ES-I3 (cell line): Measurements from ENCODE around the gene LPIN1.

Experiments
- H3K36me3 ChIP-seq: 2 replicates; pipeline ENCODE4 v1.6.1; 2013; ENCODE audit warnings: mild to moderate bottlenecking, low read length, control low read depth, moderate library complexity; ENCODE audit not compliant: insufficient read depth
- H3K4me1 ChIP-seq: 2 replicates; pipeline ENCODE4 v1.6.1; 2013; ENCODE audit warnings: mild to moderate bottlenecking, control low read depth, low read length; ENCODE audit not compliant: insufficient read depth
- H3K9ac ChIP-seq: 2 replicates; pipeline ENCODE4 v1.6.1; 2013; ENCODE audit warnings: low read depth, mild to moderate bottlenecking, low read length, moderate library complexity
- H3K9me3 ChIP-seq: 2 replicates; pipeline ENCODE4 v1.6.1; 2013; ENCODE audit warnings: mild to moderate bottlenecking, low read length, moderate library complexity; ENCODE audit not compliant: control insufficient read depth, insufficient read depth

The LPIN1 gene

DNA sequence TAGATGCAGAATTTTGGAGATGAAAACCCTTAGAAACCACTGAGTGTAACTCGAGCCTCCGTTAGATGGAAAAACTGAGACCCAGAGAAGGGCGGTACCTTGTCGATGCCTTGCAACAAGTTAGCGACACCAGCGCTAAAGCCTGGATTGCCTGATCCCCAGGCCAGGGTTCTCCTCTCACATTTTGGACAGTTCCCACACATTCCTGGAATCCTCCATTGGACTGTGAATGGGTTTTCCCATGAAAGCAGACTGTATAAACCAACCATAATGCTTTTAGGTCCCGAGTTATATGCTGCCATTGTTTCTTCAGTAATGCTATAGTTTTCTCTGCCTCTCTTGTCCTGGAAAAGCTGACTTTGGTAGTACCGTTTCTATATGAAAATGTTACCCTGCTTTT lies 37.1 kb upstream of the LPIN1 start:
- H3K9me3 ChIP-seq = no peaks in the 10 kb centered on the region; the same call in 1 of the 2 replicates
- H3K9ac ChIP-seq = no peak overlapping the region
- H3K4me1 ChIP-seq = no peaks in the 10 kb centered on the region
- H3K36me3 ChIP-seq = no peaks in the 10 kb centered on the region

DNA sequence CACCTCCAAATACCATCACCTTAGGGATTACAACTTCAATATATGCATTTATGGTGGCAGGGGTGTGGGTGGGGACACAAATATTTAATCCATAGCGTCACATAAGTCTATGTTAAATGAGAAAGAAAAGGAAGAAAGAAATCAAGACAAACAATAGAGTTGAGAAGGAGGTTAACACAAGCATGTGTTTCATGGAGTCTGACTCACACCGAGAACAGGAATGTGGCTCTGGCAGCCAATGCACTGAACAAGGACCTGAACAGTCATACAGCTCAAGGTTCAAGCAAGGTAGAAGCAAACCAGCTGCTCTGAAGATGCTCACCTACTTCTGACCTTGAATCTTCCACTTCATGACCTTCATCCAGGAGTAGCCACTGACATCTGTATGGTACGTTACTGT lies 36.2 kb upstream of the LPIN1 start:
- Histone ChIP-seq H3K9ac (no peak overlapping the region), H3K9me3 (no peaks in the 10 kb centered on the region; the same call in 1 of the 2 replicates), H3K4me1 (no peaks in the 10 kb centered on the region), H3K36me3 (no peaks in the 10 kb centered on the region)

DNA sequence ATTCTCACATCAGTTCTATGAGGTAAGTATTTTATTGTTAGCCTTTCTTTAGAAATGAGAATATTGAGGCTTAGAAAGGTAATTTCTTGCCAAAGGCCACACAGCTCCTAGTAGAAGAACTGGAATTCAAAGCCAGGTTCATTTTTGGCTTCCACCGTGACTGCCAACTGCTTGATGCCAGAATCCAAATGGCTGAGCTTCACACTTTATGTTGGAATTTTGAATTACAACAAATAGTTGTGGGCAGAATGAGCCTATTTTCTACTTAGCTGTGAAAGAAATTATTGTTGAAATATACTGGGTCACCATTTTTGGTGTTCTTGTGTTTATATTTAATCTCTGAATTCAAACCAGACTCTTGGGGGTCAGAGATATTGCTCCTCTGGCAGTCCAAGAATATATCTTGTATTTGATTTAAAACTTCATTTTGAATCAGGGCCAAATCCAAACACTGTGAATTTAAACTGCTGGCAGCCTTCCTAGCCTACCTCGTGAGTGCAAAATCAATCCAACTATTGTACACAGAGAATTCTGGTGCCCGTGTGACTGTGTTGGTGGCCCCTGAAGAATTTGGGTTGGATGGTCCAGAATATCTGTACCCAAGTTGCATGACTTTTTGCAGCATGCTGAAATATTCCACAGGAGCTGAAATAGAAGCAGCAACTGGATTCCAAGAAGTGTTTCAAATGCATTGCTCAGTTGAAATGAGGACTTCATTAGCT lies 35.6 kb upstream of the LPIN1 start:
- H3K9me3 ChIP-seq = no peaks in the 10 kb centered on the region; the same call in 1 of the 2 replicates
- H3K9ac ChIP-seq = no peak overlapping the region
- H3K4me1 ChIP-seq = no peaks in the 10 kb centered on the region
- H3K36me3 ChIP-seq = no peaks in the 10 kb centered on the region

DNA sequence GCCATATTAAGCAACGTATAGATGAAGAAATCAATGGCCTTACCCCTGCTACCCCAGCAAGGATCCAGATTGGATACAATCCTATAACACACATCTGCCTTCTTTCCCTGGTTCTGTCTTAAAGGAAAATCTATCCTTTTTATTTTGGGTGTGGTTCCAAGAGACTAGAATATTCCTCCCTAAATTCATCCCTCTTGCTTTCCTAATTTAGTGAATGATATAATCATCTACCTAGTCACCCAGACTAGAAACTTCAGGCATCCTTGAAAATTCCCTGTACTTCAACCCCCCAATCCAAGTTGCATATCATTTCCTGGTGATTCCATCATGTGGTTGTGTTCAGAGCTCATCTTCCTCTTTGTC lies 35.1 kb upstream of the LPIN1 start:
- Histone ChIP-seq H3K36me3 (no peaks in the 10 kb centered on the region), H3K9ac (no peak overlapping the region), H3K9me3 (no peaks in the 10 kb centered on the region; the same call in 1 of the 2 replicates), H3K4me1 (no peaks in the 10 kb centered on the region)

DNA sequence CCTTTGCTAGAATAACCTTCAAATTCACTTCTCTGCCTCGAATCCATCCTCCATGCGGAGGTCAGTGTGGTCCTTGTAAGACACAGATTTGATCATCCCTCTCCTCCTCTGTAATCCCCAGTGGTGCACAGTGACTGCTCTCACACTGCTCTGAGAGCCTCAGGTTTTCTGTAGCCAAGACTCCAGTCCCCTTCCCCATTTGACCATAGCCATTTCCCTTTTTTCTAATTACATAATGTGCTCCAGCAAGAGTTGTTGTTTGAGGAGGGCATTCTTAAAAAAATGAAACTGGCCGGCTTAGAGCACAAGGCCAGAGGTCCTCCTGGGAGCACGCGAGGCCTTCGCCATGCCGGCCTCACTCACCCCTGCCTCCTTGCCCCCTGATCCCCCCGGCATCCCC lies 34.7 kb upstream of the LPIN1 start:
- H3K36me3 ChIP-seq = no peaks in the 10 kb centered on the region
- no peaks in the 10 kb centered on the region for H3K4me1 ChIP-seq
- no peak overlapping the region for H3K9ac ChIP-seq
- no peaks in the 10 kb centered on the region; the same call in 1 of the 2 replicates for H3K9me3 ChIP-seq

DNA sequence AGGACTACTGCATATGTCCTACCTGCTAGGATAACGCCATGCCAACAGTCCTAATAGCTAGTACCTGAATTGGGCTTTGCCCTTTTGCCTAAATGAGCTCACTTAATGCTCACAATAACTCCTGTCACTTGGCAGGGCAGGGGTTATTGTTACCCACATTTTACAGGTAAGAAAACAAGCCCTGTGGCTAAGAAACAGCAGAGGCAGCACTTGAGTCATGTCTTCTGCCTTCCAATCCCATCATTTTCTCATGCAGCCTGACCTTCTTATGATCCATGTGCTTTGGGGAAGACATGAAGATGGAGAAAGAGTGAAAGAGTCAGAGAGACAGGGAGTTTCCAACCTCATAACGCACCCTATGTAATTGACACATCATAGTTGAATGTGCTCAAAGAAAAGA lies 33.6 kb upstream of the LPIN1 start:
- Histone ChIP-seq H3K9ac (no peak overlapping the region), H3K36me3 (no peaks in the 10 kb centered on the region), H3K9me3 (no peaks in the 10 kb centered on the region), H3K4me1 (no peaks in the 10 kb centered on the region)

DNA sequence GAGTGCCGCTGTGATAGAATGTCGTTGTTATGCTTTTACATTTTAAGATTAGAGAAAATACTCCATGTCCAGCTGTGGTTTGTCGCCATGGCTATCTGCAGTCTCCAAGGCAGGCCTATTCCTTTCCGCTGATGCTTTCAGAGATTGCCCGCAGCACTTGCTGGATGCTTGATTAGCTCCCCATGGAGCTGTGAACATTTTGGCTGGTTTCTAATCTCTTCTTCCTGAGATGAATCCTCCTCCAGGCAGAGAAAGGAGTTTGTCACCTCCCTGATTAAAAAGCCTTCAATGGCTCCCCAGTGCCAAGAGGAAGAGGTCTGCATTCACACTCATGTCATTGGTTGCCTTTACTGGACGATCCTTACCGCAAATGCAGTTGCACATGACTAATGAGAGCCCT lies 32.6 kb upstream of the LPIN1 start:
- H3K9ac ChIP-seq = no peak overlapping the region
- no peaks in the 10 kb centered on the region for H3K9me3 ChIP-seq
- no peaks in the 10 kb centered on the region for H3K4me1 ChIP-seq
- H3K36me3 ChIP-seq = no peaks in the 10 kb centered on the region

DNA sequence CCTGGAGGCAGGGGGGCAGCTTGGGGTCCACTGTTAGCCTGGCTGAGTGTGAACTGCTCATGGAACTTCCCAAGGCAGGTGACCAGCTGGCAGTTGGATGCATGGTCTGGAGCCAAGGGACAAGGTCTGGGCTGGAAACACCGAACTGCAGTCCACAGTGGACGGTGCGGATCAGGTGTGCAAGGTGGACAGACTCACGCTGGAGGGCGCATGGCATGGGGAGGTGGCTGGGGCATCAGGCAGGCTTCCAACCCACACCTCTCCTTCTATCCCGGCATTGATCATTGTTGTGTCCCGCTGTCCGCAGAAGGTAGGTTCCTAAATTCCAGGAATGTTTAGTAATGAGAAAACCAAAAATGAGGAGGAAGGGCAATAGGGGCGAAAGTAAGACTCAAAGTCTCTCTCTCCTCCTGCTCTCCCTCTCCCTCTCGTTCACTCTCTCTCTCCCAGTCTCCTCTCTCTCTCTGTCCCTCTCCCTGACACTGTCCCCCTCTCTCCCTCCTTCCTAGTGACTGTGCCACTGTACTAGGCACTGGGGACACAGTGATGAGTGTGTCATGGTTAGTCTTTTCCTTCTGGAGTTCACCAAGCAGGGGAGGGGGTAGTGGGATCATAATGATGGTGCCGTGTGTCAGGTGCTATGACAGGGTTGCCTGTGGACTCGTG lies 30.3 kb upstream of the LPIN1 start:
- Histone ChIP-seq H3K9ac (no peak overlapping the region), H3K4me1 (no peaks in the 10 kb centered on the region), H3K36me3 (no peaks in the 10 kb centered on the region)

DNA sequence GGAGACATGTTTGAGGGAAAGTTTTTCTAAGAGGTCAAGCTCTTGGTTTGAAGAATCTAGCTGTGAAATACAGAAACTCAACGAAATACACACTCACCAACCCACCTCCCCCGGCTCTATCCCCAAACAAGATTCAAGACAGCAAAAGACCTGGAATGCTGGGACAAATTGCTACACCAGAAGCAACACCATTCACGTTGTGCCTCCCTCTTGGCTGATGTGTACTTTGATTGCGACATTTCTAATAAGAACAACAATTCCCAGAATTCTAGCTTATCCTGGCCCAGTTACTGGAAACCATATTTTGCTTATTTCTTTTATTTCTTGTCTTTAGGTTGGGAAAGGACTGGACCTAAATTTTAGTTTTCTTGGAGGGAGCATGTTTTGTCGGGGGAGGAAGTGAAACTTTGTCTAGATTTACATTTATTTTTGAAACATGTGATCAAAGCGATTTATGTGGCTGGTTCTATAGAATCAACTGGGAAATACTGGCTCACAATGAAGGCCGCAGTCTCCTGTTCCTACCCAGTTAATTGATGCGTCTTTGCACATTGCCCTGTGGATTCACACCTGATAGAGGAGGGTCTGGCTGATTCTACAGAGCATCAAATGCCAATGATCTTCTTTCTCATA lies 29.6 kb upstream of the LPIN1 start:
- H3K9me3 ChIP-seq = no peaks in the 10 kb centered on the region
- H3K36me3 ChIP-seq = no peaks in the 10 kb centered on the region
- H3K4me1 ChIP-seq = no peaks in the 10 kb centered on the region
- H3K9ac ChIP-seq = no peak overlapping the region

More for the DNA sequence above, 30.3 kb upstream of the LPIN1 start:
- no peaks in the 10 kb centered on the region for H3K9me3 ChIP-seq

DNA sequence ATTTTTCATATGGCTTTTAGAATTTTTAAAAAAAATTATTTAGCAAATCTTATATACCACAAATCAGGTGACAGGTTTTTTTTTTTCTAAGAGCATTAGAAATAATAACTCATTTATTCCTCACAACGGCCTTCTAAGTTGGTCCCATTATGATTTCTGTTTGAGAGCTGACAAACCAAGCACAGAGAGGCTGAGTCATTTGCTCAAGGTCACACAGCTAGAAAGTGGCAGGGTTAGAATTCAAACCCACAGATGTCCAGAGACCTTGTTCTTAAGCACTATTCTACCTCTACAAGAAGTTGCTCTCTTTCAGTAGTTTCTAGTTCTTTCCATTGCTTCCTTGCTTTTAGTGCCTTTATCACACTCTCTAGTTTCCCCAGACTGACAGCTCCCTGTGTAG lies 28.8 kb upstream of the LPIN1 start:
- H3K9me3 ChIP-seq = no peaks in the 10 kb centered on the region
- H3K36me3 ChIP-seq = no peaks in the 10 kb centered on the region
- H3K4me1 ChIP-seq = no peaks in the 10 kb centered on the region
- no peak overlapping the region for H3K9ac ChIP-seq

DNA sequence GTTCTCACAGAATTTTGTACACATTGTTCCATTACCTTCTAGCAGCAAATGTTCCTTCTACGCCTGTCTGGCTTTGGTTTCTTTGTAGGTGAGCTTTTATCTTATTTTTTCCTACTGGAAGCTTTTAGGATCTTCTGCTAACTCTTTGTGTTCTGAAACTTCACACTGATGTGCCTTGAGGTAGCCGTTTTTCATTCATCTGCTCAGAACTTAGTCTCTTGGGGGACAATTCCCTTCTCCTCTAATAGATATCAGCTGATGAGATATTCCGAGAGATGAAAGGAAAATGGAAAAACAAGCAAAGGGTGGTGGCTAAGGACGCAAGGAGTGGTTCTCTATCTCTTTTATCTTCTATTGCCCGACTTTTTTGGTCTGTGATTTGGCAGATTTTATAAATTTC lies 27.8 kb upstream of the LPIN1 start:
- H3K36me3 ChIP-seq = no peaks in the 10 kb centered on the region
- H3K9me3 ChIP-seq = no peaks in the 10 kb centered on the region
- no peak overlapping the region for H3K9ac ChIP-seq
- H3K4me1 ChIP-seq = no peaks in the 10 kb centered on the region

DNA sequence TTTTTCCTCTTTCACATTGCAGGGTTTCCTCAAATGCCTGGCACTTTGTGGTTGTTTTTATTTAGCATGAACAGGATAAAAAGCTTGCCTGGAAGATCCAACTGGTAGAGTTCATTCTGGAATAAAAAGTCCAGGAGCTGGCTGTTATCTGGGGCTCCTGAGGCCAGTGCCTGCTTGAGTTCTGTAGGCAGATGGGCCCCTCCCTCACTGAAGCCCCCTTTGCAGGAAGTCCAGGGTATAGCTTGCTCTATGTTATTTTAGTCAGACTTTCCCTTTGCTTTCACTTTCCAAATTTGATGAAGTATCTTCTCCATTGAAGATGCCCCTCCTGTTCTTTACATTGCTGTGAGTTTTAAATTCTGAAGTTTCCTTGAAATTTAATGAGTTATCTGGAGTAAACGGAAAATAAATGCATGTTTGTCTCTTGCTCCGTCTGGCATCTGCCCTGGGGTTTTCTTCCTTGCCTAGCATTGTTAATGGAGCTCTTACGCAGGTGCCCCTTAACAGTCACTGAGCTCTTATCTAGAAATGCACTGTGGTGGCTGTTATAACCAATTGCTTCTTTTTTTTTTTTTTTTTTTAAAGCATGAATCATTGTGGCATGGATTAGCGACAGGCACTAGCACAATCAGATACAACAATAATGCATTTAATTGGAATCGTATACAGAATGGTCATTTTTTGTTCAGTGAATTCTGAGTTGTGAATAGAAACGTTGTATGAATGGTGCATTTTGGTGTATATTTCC lies 27.0 kb upstream of the LPIN1 start:
- no peaks in the 10 kb centered on the region for H3K9me3 ChIP-seq
- no peaks in the 10 kb centered on the region for H3K4me1 ChIP-seq
- H3K36me3 ChIP-seq = no peaks in the 10 kb centered on the region
- H3K9ac ChIP-seq = no peak overlapping the region

DNA sequence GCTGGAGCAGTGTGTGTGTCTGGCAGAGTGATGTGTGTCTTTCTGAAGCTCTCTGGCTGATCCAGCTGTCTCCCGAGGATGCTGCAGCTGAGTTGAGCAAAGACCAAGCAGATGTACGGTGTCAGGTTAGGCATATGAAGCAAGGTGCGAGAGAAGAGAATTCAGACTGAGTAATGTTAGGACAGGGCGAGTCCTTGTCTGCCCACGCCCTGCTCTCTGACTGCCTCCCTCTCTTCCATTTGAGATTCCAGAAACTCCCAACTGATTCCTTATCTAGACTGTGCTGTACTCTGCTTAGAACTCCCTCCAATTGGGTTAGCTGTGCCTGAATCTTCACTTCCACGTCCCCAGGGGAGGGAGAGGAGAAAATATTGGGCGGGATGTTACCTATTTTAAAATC lies 25.7 kb upstream of the LPIN1 start:
- H3K9ac ChIP-seq = no peak overlapping the region
- H3K36me3 ChIP-seq = no peaks in the 10 kb centered on the region
- H3K9me3 ChIP-seq = no peaks in the 10 kb centered on the region
- no peaks in the 10 kb centered on the region for H3K4me1 ChIP-seq

DNA sequence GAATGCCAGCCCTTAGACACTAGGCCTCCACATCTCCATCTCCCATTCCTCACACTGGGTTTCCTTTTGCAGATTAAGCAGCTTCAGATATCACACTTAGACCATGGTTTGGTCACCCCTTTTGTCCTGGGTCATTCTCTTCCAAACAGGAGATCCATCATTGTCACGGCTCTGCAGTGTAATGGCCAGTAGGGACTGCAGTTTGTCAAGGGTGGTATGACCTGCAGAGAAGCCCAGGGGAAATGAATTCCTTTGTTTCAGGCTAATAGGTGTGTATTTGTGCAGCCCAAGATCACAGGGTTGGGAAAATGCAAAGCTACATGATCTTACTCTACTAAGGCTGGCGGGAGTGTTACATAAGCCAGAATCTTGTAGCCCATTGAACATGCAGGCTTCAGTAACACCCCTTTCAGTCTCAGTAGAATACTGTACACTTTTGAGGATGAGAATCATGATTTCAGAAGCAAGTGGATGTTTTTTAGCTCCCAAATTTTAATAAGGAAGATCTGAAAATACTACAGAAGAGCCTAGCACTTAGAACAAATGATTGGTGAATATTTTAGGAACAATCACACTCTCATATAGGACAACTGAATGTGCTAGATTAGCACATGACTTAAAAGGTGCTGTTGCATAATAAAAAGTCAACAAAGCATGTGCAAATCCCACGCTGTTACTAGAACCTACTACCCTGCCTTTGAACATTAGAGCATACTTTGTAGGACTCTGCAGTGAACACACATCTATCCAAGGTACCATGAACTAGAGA lies 24.0 kb upstream of the LPIN1 start:
- no peak overlapping the region for H3K9ac ChIP-seq
- H3K4me1 ChIP-seq = peaks cover 7% of the 10 kb centered on the region; the same call in 1 of the 2 replicates
- no peaks in the 10 kb centered on the region for H3K36me3 ChIP-seq
- H3K9me3 ChIP-seq = no peaks in the 10 kb centered on the region
